Neural crest cell (in vitro differentiated cells): ENCODE data around the gene RCVRN. TPM values are rescaled to one million over a fixed set of nuclear protein-coding genes. Genes with fewer than 3 reads are reported as not detected.

Experiments
- DNase-seq: peaks from one replicate; pipeline ENCODE4 v3.0.0; 2021; ENCODE audit warnings: low read depth, mixed read lengths, low spot score
- H3K27ac Mint-ChIP-seq: one replicate; pipeline ENCODE4 v1.8.0; 2021; ENCODE audit warnings: mild to moderate bottlenecking, mixed read lengths; ENCODE audit not compliant: unreplicated experiment
- H3K27me3 Mint-ChIP-seq: 2 replicates; pipeline ENCODE4 v1.8.0; 2021; ENCODE audit warnings: low read depth, mild to moderate bottlenecking, mixed read lengths
- H3K36me3 Mint-ChIP-seq: 2 replicates; pipeline ENCODE4 v1.8.0; 2021; ENCODE audit warnings: low read depth, mild to moderate bottlenecking, mixed read lengths
- H3K4me1 Mint-ChIP-seq: 2 replicates; pipeline ENCODE4 v1.8.0; 2021; ENCODE audit warnings: mixed read lengths
- H3K4me3 Mint-ChIP-seq: one replicate; pipeline ENCODE4 v1.8.0; 2021; ENCODE audit warnings: mild to moderate bottlenecking, mixed read lengths
- H3K9me3 Mint-ChIP-seq: 2 replicates; pipeline ENCODE4 v1.8.0; 2021; ENCODE audit warnings: mixed read lengths
- total RNA-seq: library from RNA; stranded (reverse); gene quantifications from 2 replicates; pipeline ENCODE4 v1.2.1, GENCODE V29; 2021
- TF ChIP-seq, protein P1 (sequence below): fragments of 200-600 bp; sonication (generic); conservative IDR thresholded peaks from 2 replicates; pipeline ENCODE4 v1.5.0; 2021; ENCODE audit warnings: antibody characterized with exemption, mild to moderate bottlenecking

Gene RCVRN
- total RNA-seq, 1 donor from 2014 or later, result 0.35 TPM

DNA sequence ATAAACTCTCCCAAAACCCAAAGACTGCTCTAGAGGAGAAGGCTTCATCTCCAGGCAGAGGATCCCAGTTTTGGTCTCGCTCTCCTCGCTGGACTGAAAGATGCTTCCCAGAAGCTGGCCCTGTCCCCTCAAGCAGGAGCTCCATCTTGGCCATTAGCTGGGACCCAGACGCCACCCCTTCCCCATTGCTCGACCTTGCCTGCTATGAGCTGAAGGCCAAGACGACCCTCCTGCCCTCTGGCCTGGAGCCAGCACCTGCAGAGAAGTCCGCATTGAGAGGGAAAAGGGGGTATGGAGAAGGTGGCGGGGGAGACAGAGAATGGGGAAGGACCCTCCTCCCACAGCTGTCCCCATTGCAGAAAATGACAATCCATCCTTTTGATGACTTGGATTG lies 3.6 kb upstream of the RCVRN start:
- H3K4me3 Mint-ChIP-seq, result no peak overlapping the region
- H3K27ac Mint-ChIP-seq, result no peak overlapping the region
- TF ChIP-seq, protein P1, sequence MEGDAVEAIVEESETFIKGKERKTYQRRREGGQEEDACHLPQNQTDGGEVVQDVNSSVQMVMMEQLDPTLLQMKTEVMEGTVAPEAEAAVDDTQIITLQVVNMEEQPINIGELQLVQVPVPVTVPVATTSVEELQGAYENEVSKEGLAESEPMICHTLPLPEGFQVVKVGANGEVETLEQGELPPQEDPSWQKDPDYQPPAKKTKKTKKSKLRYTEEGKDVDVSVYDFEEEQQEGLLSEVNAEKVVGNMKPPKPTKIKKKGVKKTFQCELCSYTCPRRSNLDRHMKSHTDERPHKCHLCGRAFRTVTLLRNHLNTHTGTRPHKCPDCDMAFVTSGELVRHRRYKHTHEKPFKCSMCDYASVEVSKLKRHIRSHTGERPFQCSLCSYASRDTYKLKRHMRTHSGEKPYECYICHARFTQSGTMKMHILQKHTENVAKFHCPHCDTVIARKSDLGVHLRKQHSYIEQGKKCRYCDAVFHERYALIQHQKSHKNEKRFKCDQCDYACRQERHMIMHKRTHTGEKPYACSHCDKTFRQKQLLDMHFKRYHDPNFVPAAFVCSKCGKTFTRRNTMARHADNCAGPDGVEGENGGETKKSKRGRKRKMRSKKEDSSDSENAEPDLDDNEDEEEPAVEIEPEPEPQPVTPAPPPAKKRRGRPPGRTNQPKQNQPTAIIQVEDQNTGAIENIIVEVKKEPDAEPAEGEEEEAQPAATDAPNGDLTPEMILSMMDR, result no peak
- peaks cover 21% of the 10 kb centered on the region for H3K4me1 Mint-ChIP-seq
- DNase-seq, result no peak
- no peaks in the 10 kb centered on the region for H3K27me3 Mint-ChIP-seq
- peaks cover 2% of the 10 kb centered on the region for H3K36me3 Mint-ChIP-seq
- peaks cover 3% of the 10 kb centered on the region for H3K9me3 Mint-ChIP-seq

DNA sequence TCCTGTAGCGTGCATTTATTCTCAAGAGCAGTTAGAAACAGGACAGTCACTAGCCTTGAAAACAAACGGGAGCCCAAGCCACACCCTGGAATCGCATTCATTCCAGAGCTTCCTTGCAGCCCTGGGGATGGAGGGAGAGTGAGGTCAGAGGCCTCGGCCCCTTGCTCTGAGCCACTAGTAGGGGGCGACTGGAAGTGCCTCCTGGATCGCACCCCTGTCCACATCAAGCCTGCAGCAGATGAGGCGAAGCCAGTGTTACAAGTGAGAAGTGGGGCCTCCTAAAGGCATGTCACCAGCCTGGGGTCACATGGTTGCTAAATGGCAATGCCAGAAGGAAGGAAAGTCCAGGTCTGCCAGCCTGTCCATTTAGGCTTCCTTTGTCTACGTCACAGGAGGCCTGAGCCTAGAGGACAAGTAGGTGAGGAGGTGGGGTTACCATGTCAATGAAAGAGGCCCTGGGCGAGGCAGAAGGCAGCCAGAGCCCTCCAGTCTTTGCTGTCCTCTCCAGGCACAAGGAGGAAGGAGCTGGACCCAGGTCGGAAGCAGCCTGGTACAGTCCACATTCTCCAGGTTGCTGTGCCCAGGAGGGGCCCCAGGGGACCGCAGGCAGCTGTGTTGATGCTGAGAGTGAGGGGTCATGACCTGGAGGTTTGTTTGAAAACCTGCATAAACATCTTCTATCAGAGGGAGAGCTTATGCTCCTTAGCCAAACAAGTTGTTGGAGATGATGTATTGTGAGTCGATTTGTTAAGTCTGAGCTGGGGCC lies 3.0 kb upstream of the RCVRN start:
- Mint-ChIP-seq H3K27me3 (no peaks in the 10 kb centered on the region), H3K36me3 (peaks cover 2% of the 10 kb centered on the region), H3K4me1 (peaks cover 27% of the 10 kb centered on the region), H3K9me3 (peaks cover 3% of the 10 kb centered on the region), H3K27ac (no peak overlapping the region), H3K4me3 (no peak overlapping the region)
- TF ChIP-seq, protein P1, result no peak
- no peak for DNase-seq

DNA sequence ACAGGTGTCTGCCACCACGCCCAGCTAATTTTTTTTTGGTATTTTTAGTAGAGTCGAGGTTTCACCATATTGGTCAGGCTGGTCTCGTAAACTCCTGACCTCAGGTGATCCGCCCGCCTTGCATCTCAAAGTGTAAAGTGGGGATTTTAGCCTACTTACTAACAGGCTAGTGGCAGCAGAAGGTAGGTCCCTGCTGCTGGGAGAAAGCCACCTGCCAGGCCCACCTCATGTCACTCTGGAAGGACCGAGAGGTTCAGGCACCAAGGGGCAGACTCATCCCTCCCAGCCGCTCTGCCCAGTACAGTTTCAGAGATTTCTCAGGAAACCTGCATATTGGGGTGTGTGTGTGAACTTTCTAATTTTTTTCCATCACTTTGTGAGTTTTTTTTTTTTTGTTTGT lies 2.1 kb upstream of the RCVRN start:
- no peaks in the 10 kb centered on the region for H3K27me3 Mint-ChIP-seq
- no peak for DNase-seq
- TF ChIP-seq, protein P1, result no peak
- H3K27ac Mint-ChIP-seq, result no peak overlapping the region
- H3K4me1 Mint-ChIP-seq, result peaks cover 30% of the 10 kb centered on the region
- peaks cover 2% of the 10 kb centered on the region for H3K36me3 Mint-ChIP-seq
- peaks cover 3% of the 10 kb centered on the region for H3K9me3 Mint-ChIP-seq
- H3K4me3 Mint-ChIP-seq, result no peak overlapping the region

DNA sequence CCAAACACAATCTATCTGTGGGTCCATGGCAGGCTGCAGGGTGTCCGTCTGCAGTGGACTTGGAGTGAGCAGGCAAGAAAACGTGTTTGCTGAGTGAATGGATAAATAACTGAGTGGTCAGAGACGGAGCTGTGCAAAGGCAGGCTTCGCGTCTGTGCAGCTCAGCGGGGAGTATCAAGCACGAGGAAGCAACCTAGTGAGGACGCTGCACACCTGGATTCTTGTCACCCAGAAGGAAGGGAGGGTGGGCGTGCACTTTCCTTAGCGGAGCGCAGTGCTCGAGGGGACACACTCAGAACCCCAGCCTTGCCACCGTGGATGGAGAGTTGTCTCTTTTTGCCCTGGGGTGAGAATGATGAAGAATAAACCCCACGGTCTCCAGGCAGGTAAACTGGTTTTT lies 1.5 kb upstream of the RCVRN start:
- H3K4me3 Mint-ChIP-seq, result no peak overlapping the region
- peaks cover 3% of the 10 kb centered on the region for H3K9me3 Mint-ChIP-seq
- no peak overlapping the region for H3K27ac Mint-ChIP-seq
- H3K27me3 Mint-ChIP-seq, result no peaks in the 10 kb centered on the region
- TF ChIP-seq, protein P1, result no peak
- no peaks in the 10 kb centered on the region for H3K36me3 Mint-ChIP-seq
- H3K4me1 Mint-ChIP-seq, result peaks cover 31% of the 10 kb centered on the region
- no peak for DNase-seq

DNA sequence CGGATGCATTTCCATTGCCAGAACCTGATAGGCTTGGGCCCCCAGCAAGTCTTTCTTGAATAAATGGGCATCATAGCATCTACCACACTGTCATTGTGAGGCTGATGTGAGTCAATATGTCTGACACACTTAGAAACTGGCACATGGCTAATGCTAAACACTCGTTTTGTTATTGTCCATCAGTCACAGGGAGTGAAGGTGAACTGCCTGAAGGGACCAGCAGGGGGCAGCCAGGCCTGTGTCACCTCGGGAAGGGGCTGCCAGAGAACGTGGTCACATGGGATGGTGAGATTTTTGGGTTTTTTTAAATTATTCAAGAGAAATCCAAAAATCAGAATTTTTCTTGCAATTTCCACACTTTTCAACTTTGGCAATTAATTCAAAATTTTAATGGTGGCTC lies 831 bp upstream of the RCVRN start:
- no peak overlapping the region for H3K27ac Mint-ChIP-seq

More for the DNA sequence above, 831 bp upstream of the RCVRN start:
- Mint-ChIP-seq H3K4me1 (peaks cover 31% of the 10 kb centered on the region), H3K9me3 (peaks cover 3% of the 10 kb centered on the region), H3K27me3 (no peaks in the 10 kb centered on the region), H3K36me3 (no peaks in the 10 kb centered on the region), H3K4me3 (no peak overlapping the region)
- peak; percentile 60 for DNase-seq
- TF ChIP-seq, protein P1, result peak; percentile 65
